Activated CD4-positive, alpha-beta T cell treated with anti-CD3 and anti-CD28 coated beads, Interleukin-2, amount 50 U/mL, for 16 hours (primary cell): ENCODE results near the gene SFPQ.
"Not testable (repeated sequence)": the region's sequence is repeated elsewhere in the genome, so short reads cannot be mapped to it uniquely, and the experiment has no call there.

Source experiments
- DNase-seq: peaks from one replicate; pipeline ENCODE4 v3.0.0-alpha.2; 2020

Gene SFPQ

GRCh38 chr1:35192853-35193664, at the start of gene SFPQ:
SFPQ (minus strand) TSS chr1:35193145; CDS start chr1:35193049, 96 bp downstream.
- peak; percentile 99 for DNase-seq

GRCh38 chr1:35236772-35237171, 43.8 kb upstream of the SFPQ start:
- DNase-seq, result not testable (repeated sequence)

- DNase-seq, result no peak
Measured at GRCh38 chr1:35231287-35231686, 38.3 kb upstream of the SFPQ start.

- no peak for DNase-seq
Measured at GRCh38 chr1:35229587-35230360, 36.8 kb upstream of the SFPQ start.

GRCh38 chr1:35226546-35226945, 33.6 kb upstream of the SFPQ start:
- no peak for DNase-seq

- no peak for DNase-seq
Measured at GRCh38 chr1:35223084-35223630, 30.2 kb upstream of the SFPQ start.

GRCh38 chr1:35222322-35223083, 29.6 kb upstream of the SFPQ start:
- no peak for DNase-seq

GRCh38 chr1:35220976-35221375, 28.0 kb upstream of the SFPQ start:
- DNase-seq, result peak; percentile 20

GRCh38 chr1:35215346-35215745, 22.4 kb upstream of the SFPQ start:
- no peak for DNase-seq

GRCh38 chr1:35211120-35211414, 18.1 kb upstream of the SFPQ start:
- no peak for DNase-seq

- no peak for DNase-seq
Measured at GRCh38 chr1:35210321-35211119, 17.6 kb upstream of the SFPQ start.

GRCh38 chr1:35203295-35203694, 10.3 kb upstream of the SFPQ start:
- no peak for DNase-seq

GRCh38 chr1:35202048-35202719, 9.2 kb upstream of the SFPQ start:
- DNase-seq, result peak; percentile 78

GRCh38 chr1:35201631-35202030, 8.7 kb upstream of the SFPQ start:
- no peak for DNase-seq

GRCh38 chr1:35192056-35192852, 691 bp downstream of the SFPQ start:
- DNase-seq, result peak; percentile 87

- no peak for DNase-seq
Measured at GRCh38 chr1:35191429-35192055, 1.4 kb downstream of the SFPQ start.

GRCh38 chr1:35190784-35191183, 2.2 kb downstream of the SFPQ start:
- DNase-seq, result no peak

GRCh38 chr1:35188578-35189392, 4.2 kb downstream of the SFPQ start:
- no peak for DNase-seq

- no peak for DNase-seq
Measured at GRCh38 chr1:35187816-35188342, 5.1 kb downstream of the SFPQ start.
